GM18498 (cell line): ENCODE data around the gene DIAPH3.

Experiments used
- ATAC-seq: cut with Tn5 transposase; IDR thresholded peaks from one replicate; pipeline ENCODE4 v1.9.1; 2021; ENCODE audit warnings: mild to moderate bottlenecking, moderate library complexity; ENCODE audit not compliant: unreplicated experiment

The DIAPH3 gene

GRCh38 chr13:59643906-59644626, 519.7 kb downstream of the DIAPH3 start:
- no peak for ATAC-seq

DNA sequence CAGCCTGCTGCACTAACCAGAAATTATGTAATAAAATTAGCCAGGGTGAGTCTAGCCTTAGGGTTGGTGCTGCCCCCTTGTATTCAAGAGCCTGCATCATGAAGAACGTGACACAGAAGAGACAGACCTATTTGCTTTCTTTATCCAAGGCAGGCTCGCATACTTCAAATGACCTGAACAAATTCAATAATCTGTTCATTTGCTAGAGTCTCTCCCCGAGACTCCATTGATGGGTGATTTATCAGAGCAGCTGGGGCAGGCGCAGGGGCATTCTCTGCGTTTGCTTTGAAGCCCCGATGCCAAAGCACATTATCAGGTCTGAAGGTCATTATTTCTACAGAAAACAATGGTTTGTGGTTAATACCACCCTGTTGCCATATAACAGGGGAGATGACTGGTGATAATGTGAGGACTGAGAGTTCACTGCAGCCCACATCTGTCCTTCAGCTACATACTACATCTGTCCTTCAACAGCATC, 520.3 kb downstream of the DIAPH3 start:
- ATAC-seq: no peak

DNA sequence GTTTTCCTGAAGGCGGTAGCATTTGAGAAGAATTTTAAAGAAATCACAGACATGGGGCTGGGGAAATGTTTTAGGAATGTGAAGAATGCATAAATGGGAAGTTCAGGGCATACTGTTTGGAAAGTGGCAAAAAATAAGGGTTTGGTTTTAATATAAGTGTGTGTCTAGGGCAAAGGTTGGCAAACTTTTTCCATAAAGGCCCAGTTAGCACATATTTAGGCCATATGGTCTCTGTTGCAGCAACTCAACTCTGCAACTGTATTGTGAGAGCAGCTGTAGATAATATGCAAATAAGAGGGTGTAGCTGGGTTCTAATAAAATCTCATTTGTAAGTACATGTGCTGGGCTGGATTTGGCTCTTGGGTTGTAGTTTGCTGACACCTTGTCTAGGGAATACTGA, 521.9 kb downstream of the DIAPH3 start:
- ATAC-seq: no peak

GRCh38 chr13:59641261-59641660, 522.5 kb downstream of the DIAPH3 start:
- ATAC-seq: no peak

GRCh38 chr13:59638404-59638803, 525.3 kb downstream of the DIAPH3 start:
- no peak for ATAC-seq

- ATAC-seq: no peak
Measured at GRCh38 chr13:59635589-59635988, 528.1 kb downstream of the DIAPH3 start.

GRCh38 chr13:59633290-59633689, 530.4 kb downstream of the DIAPH3 start:
- no peak for ATAC-seq

GRCh38 chr13:59631271-59631670, 532.5 kb downstream of the DIAPH3 start:
- no peak for ATAC-seq

DNA sequence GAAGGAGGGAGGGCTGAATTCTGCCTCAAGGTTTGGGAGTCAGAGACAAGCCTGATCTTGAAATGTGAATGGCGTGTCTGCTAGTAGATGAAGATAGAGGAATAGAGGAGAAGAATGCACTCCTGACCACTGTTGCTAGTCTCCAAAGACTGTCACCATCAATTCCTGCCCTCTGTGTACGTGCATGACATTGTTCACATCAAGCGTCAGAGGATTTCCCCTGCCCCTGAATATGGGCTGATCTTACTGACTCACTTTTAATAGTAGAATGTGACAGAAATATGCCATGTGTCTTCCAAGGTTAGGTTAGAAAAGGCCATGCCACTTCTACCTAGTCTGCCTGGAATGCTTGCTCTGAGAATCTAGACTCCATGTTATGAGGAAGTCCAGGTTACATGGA, 538.6 kb downstream of the DIAPH3 start:
- no peak for ATAC-seq

DNA sequence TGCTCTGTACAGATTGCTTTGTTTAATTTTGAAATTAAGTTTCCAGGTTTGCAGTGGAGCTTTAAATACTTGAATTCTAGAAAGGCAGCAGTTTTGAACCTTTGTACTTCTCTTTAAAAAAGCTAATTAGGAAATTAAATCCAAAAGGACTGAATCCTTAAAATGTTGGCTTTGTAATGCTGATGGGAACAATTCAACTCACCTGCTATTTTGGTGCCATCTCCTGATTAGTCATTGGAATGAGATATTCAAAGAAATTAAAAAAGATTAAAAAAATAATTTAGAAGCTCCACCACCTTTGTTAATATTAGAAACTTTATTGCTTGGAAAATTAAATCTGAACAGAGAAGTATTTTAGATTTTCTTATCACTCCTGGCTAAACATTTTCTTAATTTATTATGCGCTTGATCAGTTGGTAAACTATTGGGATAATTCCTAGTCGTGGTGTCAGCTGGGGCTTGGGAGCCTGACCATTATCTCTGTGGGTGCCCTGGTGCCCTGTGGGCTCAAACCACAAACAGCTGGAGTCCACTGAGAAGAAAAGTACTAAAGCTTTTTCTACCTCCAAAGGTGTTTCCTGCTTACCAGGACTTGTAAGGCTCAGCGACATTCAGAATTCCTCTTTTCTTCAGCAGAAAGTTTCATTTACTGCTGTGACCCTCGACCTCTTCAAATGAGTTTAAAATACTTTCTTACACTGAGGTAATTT, 540.4 kb downstream of the DIAPH3 start:
- ATAC-seq: no peak

- ATAC-seq: no peak
Measured at GRCh38 chr13:59621773-59622172, 542.0 kb downstream of the DIAPH3 start.
